ENCODE data around the gene FEN1. TPM values are rescaled to one million over a fixed set of nuclear protein-coding genes. Genes with fewer than 3 reads are reported as not detected.
A peak's percentile ranks its signal among the peaks of the same experiment; 100 is the strongest.

The FEN1 gene
- total RNA-seq, 2 donors from 2014 or later = 9.4 to 11.4 TPM

DNA sequence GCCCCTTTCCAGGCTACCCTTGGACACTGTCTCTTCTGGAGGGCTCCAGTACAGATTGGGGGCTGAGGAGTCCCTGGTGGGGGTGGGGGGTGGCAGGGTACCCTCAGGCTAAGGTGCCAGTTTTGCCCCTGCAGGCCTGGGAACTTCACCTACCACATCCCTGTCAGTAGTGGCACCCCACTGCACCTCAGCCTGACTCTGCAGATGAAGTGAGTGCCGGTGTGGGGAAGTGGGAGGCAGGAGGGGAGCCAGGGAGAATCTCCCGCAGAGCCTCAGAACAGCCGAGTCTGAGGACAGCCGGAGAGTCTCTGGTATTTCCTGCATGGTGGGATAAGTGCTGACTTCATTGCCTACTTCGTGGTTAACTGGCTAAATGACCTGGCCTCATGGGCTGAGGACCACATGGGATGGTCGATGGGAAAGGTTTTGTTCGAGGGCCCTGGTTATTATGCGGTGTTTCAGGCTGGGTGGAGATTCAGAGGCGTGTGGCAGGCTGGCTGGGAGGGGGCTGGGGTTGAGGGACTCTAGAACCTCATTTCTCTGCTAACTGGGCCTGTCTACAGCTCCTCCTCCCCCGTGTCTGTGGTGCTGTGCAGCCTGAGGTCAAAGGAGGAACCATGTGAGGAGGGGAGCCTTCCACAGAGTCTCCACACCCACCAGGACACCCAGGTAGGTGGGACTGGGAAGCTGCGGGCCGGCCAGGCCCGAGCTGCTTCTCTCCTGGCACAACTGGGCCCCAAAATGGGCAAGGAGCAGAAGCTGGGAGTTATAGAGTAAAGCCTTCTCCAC is 8.8 kb upstream of the FEN1 start:
- DNase-seq = no peak
- intact Hi-C loops (cut with DNase I) = no loop called here
- ATAC-seq = no peak

DNA sequence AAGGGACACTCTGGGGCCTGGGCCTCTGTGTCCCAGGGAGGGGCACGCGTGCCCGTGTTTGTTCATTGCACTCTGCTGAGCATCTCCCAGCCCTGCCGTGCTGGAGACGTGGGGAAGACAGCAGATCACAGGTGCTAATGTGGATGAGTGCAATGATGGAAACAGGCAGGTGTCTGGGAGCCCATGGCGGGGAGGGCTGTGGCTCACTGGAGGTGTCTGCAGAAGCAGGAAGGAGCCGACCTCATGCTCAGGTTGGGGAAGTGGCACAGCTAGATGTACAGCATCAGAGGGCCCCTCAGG is 8.3 kb upstream of the FEN1 start:
- no peak for DNase-seq
- ATAC-seq = no peak
- intact Hi-C loops (cut with DNase I) = no loop called here

DNA sequence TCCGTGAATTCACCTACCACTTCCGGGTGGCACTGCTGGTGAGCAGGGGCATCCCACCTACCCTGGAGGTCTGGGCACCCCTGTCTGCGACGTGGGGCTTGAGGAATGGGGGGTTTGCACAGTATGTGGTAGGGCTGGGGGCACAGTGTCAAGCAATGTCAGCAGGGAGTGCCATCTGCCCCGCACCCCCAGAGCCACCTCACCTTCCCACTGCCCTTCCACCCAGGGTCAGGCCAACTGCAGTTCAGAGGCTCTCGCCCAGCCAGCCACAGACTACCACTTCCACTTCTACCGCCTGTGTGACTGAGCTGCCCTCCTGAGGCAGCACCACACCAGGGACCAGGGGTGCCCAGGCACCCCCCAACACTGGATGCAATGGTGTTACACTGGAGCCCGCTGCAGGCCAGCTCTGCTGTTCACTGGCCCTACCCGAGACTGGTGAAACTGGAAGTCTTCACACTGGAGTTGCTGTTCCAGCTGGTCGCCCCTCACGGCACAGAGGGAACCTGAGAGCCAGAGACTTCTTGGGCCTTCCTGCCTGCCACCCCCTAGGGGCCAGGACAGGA is 6.8 kb upstream of the FEN1 start:
- intact Hi-C loops (cut with DNase I) = no loop called here
- no peak for DNase-seq
- no peak for ATAC-seq

DNA sequence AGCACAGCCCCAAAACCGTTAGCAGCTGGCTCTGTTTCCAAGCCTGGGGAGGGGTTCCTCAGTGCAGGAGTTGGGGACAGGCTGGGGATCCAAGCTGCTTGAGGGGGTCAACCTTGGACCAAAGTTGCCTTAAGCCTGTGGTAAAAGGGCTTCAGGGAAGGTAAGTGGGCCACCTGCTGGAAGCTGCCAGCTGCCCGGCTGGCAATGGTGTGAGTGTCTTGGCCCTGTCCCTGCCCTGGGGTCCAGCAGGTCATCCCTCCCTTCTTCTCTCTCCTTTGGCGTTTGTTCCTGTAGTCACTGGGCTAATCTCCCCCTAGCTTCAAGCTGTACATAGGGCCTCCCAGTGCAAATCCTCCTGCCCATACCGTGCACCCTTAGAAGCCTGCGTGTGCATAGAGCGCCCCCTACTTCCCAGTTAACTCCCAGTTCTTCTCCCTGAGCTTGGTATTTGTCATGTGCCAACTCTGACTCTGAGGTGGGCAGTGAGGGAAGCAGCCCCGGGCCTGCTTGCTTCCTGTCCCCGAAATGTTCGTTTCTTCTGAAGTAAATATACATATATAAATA is 4.7 kb upstream of the FEN1 start:
- no peak for DNase-seq
- ATAC-seq = peak in 1 of 2 donors; percentile 4
- intact Hi-C loops (cut with DNase I) = no loop called here

DNA sequence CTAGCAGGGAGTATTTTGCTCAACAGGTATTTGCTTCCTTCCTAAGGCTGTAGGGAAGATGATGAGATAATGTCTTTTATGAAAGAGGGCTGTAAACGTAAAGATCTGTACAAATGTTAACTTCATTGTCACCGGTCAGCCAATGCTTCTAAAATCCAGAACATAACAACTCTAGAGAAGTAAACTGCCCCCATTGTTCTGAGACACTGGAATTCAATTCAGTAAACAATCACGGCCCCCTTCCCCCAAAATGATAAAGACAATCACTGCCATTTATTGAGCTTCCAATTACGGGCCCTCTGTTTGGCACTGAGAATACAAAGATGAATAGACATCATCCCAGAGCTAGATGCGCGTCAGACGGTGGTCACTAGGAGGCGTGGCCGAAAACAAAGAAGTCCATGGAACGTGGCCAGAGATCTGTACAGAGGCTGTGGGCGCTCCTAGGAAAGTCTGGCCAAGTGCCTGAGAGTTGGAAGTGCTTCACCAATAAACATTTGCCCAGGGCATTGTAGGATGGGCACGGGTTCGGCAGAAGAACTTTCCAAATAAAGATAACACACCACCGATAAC is 888 bp upstream of the FEN1 start:
- intact Hi-C loops (cut with DNase I) = no loop called here

DNA sequence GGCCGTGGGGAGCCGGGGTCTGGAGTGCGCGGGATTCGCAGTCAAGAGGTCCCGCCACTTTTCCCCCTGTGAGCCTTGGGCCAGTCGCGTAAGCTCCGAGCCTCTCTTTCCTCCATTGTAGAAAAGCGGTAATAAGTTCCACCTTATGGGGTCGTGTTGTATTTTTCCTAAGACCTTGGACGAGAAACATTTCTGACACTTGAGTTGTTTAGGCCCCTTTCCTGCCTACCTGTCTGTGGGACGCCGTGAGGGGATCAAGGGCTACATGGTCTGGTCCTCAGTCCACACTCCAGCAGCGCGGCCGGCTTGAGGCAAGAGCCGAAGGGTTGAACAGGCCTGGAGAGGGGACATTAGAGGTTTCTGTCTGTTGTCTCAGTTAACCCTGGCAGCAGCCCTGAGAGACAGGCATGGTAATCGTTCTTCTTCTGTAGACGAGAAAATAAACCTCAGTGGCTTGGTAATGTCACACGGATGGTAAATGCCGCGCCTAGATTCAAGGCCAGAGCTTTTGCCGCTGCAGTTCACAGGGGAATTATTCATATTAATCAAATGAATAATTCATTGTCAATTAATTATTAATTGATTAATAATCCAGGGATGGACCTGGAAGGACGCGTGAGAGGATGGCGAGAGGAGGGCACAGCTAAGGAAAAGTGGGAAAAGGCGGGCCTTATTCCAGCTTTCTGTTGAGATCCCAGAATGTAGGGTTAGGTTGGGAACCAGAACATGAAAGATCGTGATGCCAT is 545 bp downstream of the FEN1 start:
- intact Hi-C loops (cut with DNase I) = no loop called here
- DNase-seq = no peak
- no peak for ATAC-seq

More for the DNA sequence above, 888 bp upstream of the FEN1 start:
- ATAC-seq (peak; percentile 74 to 77), DNase-seq (peak; percentile 86)

DNA sequence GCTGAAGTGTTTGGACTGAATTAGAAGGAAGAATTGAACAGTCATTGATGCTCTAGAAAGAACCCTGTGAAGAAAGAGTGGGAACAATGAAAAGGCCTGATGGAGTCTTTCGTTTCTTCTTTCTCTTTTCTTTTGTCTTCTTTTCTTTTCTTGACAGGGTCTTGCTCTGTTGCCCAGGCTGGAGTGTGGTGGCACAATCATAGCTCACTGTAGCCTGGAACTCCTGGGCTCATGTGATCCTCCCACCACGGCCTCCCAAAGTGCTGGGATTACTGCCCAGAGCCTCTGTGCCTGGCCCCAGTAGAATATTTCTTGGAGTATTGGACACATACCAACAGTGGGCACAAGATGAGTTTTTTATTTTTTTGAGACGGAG is 1.1 kb downstream of the FEN1 start:
- ATAC-seq = no peak
- DNase-seq = no peak
- intact Hi-C loops (cut with DNase I) = no loop called here

DNA sequence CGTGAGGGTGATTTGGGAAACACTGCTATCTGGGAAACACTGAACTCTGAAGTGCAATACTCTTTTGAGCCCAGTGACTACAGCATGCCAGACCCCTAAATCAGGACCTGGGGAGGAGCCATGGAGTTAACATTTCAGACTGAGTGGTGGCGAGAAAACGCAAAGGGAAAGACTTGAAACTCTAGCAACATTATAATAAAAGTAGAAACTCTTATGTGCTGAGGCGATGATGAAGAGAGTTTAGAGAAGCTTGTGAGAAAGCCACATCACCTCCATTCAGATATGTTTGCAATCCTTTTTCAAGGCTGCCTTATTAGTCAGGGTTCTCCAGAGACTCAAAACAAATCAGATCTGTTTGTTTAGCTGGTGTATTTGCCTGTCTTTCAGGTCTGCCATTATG is 1.9 kb downstream of the FEN1 start:
- intact Hi-C loops (cut with DNase I) = no loop called here
- no peak for ATAC-seq
- DNase-seq = no peak

DNA sequence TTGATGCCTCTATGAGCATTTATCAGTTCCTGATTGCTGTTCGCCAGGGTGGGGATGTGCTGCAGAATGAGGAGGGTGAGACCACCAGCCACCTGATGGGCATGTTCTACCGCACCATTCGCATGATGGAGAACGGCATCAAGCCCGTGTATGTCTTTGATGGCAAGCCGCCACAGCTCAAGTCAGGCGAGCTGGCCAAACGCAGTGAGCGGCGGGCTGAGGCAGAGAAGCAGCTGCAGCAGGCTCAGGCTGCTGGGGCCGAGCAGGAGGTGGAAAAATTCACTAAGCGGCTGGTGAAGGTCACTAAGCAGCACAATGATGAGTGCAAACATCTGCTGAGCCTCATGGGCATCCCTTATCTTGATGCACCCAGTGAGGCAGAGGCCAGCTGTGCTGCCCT is 2.7 kb downstream of the FEN1 start:
- DNase-seq (no peak), ATAC-seq (no peak)
- intact Hi-C loops (cut with DNase I) = loop anchor here in 1 of 2 donors (5.0 kb wide), 2 partner anchors 102 to 312 kb away; no protein-coding TSS in a partner anchor

DNA sequence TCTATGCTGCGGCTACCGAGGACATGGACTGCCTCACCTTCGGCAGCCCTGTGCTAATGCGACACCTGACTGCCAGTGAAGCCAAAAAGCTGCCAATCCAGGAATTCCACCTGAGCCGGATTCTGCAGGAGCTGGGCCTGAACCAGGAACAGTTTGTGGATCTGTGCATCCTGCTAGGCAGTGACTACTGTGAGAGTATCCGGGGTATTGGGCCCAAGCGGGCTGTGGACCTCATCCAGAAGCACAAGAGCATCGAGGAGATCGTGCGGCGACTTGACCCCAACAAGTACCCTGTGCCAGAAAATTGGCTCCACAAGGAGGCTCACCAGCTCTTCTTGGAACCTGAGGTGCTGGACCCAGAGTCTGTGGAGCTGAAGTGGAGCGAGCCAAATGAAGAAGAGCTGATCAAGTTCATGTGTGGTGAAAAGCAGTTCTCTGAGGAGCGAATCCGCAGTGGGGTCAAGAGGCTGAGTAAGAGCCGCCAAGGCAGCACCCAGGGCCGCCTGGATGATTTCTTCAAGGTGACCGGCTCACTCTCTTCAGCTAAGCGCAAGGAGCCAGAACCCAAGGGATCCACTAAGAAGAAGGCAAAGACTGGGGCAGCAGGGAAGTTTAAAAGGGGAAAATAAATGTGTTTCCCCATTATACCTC is 3.3 kb downstream of the FEN1 start:
- DNase-seq (no peak), ATAC-seq (no peak)
- intact Hi-C loops (cut with DNase I) = loop anchor here in 1 of 2 donors (2.0 to 5.0 kb wide), 4 partner anchors 101 to 311 kb away; no protein-coding TSS in a partner anchor

DNA sequence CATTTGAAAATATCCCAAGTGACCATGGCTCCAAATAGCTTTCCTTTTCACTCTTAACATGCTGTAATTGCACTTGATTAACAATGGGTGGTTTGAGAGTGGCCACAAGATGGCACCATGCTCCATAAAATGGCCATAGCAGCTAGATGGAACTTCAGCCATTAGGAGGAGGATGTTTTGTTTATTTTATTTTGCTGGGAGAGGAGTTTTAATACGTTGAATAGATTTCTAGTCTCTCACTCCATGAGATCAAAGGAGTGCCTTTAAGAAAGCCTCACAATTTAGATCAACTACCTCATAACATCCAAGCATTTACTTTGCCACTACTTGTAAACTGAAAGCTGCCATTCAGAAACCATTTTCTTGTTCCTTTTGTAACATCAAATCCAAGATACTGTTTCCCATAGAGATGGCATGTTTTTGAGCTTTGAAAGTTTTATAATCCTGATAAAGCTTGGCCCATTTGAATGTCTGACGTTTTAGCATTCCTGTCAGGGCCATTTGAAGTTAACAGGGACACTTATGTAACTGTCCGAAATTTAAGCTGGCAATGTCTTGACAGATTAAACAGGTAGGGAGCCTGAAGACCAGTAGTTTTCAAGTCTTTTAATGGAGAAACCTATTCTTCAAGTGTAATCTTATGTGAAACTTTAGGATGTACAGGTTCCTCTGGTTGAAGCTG is 4.7 kb downstream of the FEN1 start:
- intact Hi-C loops (cut with DNase I) = loop anchor here in 1 of 2 donors (2.0 to 5.0 kb wide), 4 partner anchors 100 to 310 kb away; no protein-coding TSS in a partner anchor
- peak; percentile 82 for DNase-seq
- peak; percentile 15 to 38 for ATAC-seq

DNA sequence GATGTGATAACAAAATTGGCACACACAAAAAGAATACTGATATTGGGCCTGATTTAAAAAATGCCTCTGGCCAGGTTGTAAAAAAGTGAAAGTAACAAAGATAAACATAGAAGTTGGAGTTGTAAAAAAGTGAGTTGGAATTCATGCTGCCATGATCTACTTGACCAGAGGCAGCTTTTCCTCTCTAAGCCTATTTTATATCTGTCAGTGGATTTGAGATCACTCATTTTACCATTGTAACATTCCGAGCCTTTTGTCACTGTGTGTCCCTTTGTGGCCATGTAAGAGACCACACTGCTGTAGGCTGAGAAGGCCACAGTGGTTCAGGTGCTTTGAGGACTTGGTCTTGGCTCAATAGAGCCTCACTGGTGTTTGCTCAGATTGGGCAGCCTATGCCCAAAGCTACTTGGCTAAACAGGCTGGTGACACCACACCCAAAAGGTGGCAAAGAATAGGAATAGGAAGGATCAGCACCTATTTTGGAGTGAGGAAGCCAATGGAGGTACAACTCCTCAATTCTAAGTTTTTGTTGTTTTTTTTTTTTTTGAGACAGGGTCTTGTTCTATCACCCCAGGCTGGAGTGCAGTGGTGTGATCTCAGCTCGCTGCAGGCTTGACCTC is 7.1 kb downstream of the FEN1 start:
- DNase-seq (no peak), ATAC-seq (no peak)
- intact Hi-C loops (cut with DNase I) = loop anchor here (5.0 to 10.0 kb wide), 5 partner anchors 65 to 308 kb away; partner anchors contain the start of gene BEST1 (in 1 of the 2)

DNA sequence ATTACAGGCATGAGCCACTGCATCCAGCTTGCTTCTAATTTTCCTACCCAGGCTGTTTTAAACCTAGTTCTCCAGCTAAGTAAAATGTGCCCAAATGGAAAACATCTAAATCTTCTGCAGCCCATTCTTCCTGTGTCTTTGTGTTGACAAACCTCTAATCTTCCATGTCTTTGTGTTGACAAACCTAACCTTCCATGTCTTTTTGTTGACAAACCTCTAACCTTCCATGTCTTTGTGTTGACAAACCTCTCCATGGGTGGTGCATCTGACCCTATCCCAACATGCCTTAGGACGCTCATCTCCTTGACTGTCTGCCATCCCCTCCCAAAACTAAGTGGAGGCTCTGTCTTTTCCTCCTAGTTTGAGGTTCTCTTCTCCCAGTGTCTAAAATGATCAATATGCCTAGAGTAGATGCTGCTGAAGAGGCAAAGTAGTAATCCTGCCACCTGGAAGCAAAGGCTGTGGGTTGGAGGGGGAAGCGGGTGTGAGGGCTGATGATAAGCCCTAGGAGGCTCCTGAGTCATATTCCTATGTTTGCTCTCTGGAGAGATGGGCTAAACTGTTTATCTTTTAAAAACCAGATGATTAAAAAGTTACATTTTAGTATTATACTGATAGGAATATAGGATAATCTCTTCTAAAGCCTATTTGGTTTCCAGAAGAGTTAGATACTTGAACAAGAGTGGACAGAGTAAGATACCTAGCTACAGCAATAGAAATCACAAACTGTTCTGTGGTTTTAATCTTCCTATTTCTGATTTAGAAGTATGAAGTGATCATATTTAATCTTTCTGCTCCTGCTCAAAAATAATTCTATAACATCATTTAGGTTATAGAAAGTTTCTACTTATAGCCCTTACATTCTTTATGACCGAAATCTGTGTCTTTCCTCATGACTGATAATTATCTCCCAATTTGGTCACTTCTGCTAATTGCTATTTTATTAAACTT is 7.9 kb downstream of the FEN1 start:
- no peak for ATAC-seq
- DNase-seq = no peak
- intact Hi-C loops (cut with DNase I) = loop anchor here in 1 of 2 donors (5.0 to 10.0 kb wide), 3 partner anchors 64 to 274 kb away; partner anchors contain the start of gene BEST1

DNA sequence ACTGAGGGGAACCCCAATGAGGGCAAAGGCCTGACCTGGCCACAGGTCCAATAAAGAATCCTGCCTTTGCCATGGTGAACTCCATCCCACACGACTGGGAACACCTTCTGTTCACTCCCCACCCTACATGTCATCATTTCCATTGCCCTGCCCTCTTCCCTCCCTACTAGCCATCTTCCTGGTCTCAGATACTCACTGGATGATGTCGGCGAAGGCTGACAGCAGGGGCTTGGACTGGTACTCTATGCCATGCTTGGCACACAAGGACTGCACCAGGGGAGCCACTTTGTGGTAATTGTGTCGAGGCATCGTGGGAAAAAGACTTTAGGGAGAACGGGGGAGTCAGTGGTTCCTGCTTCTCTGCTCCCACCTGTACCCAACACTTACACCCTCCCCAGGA is 9.9 kb downstream of the FEN1 start:
- ATAC-seq = no peak

DNA sequence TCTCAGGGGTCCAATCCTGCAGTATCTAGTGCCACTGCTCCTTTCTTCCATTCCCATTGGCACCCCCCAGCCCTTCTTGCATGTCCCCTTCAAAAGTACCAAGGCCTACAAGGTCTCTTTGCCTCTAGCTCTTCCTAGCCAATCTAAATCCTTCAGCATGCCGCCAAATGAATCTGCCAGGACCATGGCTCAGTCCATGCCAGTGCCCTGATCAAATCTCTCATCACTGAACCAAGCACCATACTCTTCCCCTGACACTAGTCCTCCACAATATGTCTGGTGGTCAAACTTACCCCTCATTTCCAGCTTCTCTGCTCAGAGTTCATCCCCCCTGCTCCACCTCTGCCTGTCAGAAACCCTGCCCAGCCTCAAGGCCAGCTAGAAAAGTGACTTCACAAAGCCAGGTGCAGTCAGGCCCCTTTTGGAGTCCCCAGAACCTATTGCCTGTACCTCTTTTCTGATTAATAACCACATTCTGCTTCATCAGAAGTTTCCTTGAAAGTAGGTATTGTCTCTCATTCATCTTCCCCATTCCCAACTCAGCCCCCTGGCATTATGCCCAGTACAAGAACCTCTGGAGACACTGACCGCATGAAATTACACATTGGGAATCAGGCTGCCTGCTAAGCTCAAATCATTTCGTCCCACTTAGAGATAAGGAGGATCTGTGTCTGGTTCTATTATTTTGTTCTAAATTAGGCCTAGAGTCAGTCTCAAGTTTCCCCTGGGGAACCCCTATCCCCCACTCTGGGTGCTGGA is 11.4 kb downstream of the FEN1 start:
- DNase-seq (no peak), ATAC-seq (no peak)
- intact Hi-C loops (cut with DNase I) = loop anchor here in 1 of 2 donors (5.0 to 10.0 kb wide), 3 partner anchors 61 to 271 kb away; partner anchors contain the start of gene BEST1

More for the DNA sequence above, 9.9 kb downstream of the FEN1 start:
- no peak for DNase-seq
- intact Hi-C loops (cut with DNase I) = loop anchor here in 1 of 2 donors (5.0 to 10.0 kb wide), 3 partner anchors 62 to 272 kb away; partner anchors contain the start of gene BEST1

DNA sequence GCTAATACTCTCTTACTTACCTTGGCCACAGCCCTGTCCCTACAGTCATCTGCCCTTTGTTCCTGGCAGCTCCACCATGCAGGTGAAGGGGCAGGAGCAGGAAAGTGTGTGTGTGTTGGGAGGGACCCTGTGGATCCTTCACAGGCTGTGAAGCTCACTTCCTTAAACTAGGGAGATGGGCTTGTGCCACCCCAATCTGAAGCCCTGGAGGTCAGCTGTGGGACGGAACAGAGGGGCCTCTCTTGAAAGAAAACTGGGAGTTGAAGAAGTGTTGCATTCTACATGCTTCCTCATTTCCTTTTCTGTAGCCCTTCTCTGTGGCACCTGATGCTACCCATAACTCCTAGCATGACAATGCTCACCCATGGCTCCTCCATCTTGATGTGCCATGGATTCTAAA is 12.4 kb downstream of the FEN1 start:
- intact Hi-C loops (cut with DNase I) = loop anchor here in 1 of 2 donors (10.0 kb wide), 2 partner anchors 60 to 270 kb away; no protein-coding TSS in a partner anchor
- ATAC-seq = no peak

More for the DNA sequence above, 12.4 kb downstream of the FEN1 start:
- DNase-seq = no peak

Measured in left cardiac atrium (tissue), 4 donors.